Measurements from ENCODE around the gene PSMD1. TPM values are rescaled to one million over a fixed set of nuclear protein-coding genes. Genes with fewer than 3 reads are reported as not detected.

PSMD1 gene
- total and polyA plus RNA-seq, 2 donors (not counting 3 experiments of a cell fraction or from before 2014, with no cell fraction given): 163 to 209 TPM

DNA sequence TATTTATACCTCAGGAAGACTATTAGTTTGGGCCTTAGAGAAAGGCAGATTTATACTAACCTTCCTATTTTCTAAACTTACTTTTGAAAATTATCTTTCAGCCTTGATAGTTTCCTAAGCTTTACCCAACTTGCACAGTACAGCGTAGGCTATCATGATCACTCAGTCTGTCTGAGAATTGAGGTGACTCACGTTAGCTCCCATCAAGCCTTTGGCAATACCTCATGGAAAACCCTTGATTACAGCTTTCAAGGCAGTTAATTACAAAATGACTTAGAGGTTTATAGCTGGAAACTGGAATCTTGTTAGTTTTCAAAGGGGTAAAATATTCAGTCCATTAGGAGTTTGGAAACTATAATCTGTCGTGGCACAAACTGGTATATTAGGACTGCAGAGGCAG, 115.4 kb downstream of the PSMD1 start:
- no peaks in the 10 kb centered on the region for H4K20me1 ChIP-seq (replicated peaks; ENCODE audit: control insufficient read depth, extremely low read depth, insufficient read depth, low read length)
- no peak overlapping the region for H3K4me3 ChIP-seq (replicated peaks in 1 of 3; ENCODE audit: insufficient read depth in 1 of 3, low read depth in 1 of 3, low read length in 3 of 3)
- no peaks in the 10 kb centered on the region for H3K9me3 ChIP-seq (replicated peaks; ENCODE audit: control insufficient read depth, insufficient read depth, low read length)
- no peaks in the 10 kb centered on the region for H3K27me3 ChIP-seq (ENCODE audit: control insufficient read depth in 2 of 2, insufficient read depth in 2 of 2, low read length in 2 of 2)
- ChIA-PET POLR2A (no interaction called here), CTCF (no interaction called here)
- no peak for FAIRE-seq
- no peak overlapping the region for H3K4me2 ChIP-seq (ENCODE audit: insufficient read depth, low read length)
- no TSS peak for BruUV-seq (replicated peaks)
- intact Hi-C loops (cut with micrococcal nuclease): no loop called here
- H3K36me3 ChIP-seq (ENCODE audit: control insufficient read depth in 2 of 2, extremely low read depth in 1 of 2, insufficient read depth in 2 of 2, low read length in 2 of 2): peaks cover 2 to 16% of the 10 kb centered on the region in 2 experiments
- dilution Hi-C loops (cut with MboI; ENCODE audit: extremely low pct_ligation_motif_present, low sequenced_read_pairs): no loop called here
- H3K9ac ChIP-seq (replicated peaks; ENCODE audit: extremely low read depth, insufficient read depth, low read length): no peak overlapping the region
- no peak for TF ChIP-seq MYC (IDR thresholded peaks at IDR 0.05; ENCODE audit: low read depth, low read length)
- TF ChIP-seq, protein P1, sequence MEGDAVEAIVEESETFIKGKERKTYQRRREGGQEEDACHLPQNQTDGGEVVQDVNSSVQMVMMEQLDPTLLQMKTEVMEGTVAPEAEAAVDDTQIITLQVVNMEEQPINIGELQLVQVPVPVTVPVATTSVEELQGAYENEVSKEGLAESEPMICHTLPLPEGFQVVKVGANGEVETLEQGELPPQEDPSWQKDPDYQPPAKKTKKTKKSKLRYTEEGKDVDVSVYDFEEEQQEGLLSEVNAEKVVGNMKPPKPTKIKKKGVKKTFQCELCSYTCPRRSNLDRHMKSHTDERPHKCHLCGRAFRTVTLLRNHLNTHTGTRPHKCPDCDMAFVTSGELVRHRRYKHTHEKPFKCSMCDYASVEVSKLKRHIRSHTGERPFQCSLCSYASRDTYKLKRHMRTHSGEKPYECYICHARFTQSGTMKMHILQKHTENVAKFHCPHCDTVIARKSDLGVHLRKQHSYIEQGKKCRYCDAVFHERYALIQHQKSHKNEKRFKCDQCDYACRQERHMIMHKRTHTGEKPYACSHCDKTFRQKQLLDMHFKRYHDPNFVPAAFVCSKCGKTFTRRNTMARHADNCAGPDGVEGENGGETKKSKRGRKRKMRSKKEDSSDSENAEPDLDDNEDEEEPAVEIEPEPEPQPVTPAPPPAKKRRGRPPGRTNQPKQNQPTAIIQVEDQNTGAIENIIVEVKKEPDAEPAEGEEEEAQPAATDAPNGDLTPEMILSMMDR (IDR thresholded peaks at IDR 0.05; ENCODE audit: extremely low read depth in 1 of 2, insufficient read depth in 1 of 2, low read depth in 1 of 2, low read length in 2 of 2): no peak
- TF ChIP-seq EZH2 (IDR thresholded peaks at IDR 0.05; ENCODE audit: borderline replicate concordance, low read depth, low read length, severe bottlenecking): no peak
- TF ChIP-seq JUN (IDR thresholded peaks at IDR 0.05; ENCODE audit: borderline replicate concordance, insufficient read depth, insufficient read length, low read depth): no peak
- no peak for TF ChIP-seq GATA2 (IDR thresholded peaks at IDR 0.05; ENCODE audit: insufficient read depth, insufficient read length, low read depth, low read length)
- no peak for TF ChIP-seq POLR2AphosphoS5 (IDR thresholded peaks at IDR 0.05; ENCODE audit: insufficient read depth, low read depth, low read length)
- TF ChIP-seq POLR2A (IDR thresholded peaks at IDR 0.05; ENCODE audit: low read depth, low read length): no peak
- TF ChIP-seq, protein P2, sequence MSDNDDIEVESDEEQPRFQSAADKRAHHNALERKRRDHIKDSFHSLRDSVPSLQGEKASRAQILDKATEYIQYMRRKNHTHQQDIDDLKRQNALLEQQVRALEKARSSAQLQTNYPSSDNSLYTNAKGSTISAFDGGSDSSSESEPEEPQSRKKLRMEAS (IDR thresholded peaks at IDR 0.05; ENCODE audit: insufficient read depth, insufficient read length): no peak
- no peak for TF ChIP-seq FOS (IDR thresholded peaks at IDR 0.05; ENCODE audit: borderline replicate concordance, insufficient read depth, low read length)
- peaks cover 50% of the 10 kb centered on the region for H3K4me1 ChIP-seq (ENCODE audit: control insufficient read depth, extremely low read depth, insufficient read depth, low read length)
- H3K27ac ChIP-seq (ENCODE audit: insufficient read depth, low read depth, low read length): no peak overlapping the region
- no peak for DNase-seq (ENCODE audit: low read depth, low spot score)
- no peak overlapping the region for H2AFZ ChIP-seq (ENCODE audit: low read depth, low read length)
- no peaks in the 10 kb centered on the region for H3K9me1 ChIP-seq (replicated peaks; ENCODE audit: control insufficient read depth, extremely low read depth, insufficient read depth, low read length)
- H3K79me2 ChIP-seq (ENCODE audit: control insufficient read depth, insufficient read depth, low read length): no peaks in the 10 kb centered on the region
